HG02973 (cell line): ENCODE results near the gene GRK3.
"Not testable (repeated sequence)": the region's sequence is repeated elsewhere in the genome, so short reads cannot be mapped to it uniquely, and the experiment has no call there.

Experiments used
- ATAC-seq: cut with Tn5 transposase; IDR thresholded peaks from one replicate; pipeline ENCODE4 v1.9.1; 2021; ENCODE audit warnings: moderate library complexity; ENCODE audit not compliant: unreplicated experiment

The GRK3 gene

DNA sequence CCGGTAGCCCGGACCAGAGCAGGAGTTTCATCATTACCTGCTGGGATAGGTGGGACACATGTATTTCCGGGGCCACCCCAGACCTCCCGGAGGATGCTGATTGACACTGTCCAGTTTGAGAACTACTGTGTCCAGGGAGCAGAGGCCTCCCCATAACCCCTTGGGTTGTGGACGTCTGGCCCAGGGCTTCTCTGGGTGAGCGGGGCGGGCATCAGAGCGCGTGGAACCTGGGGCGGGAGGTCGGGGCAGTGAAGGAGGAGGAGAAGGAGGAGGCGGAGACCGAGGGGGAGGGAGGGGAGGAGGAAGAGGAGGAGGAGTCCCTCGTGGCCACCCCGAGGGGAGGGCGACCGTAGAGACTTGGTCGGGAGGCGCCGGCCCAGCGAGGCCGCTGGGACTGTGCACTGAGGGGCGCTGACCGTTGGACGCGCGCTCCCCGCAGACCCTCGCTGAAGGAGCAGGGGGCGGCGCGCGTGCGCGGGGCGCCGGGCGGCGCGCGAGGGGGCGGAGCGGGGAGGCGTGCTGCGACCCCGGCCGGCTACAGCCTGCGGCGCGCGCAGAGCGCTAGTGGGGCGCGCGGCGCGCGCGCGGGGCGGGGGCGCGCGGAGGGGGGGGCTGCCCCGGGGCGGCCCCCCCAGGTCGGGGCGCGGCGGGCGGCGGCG, at the start of gene GRK3:
TSS of gene GRK3 (plus strand) at position 356 of the 659 bp plus-strand sequence. CDS start 366 bp downstream, outside the sequence.
- peak; percentile 41 for ATAC-seq

DNA sequence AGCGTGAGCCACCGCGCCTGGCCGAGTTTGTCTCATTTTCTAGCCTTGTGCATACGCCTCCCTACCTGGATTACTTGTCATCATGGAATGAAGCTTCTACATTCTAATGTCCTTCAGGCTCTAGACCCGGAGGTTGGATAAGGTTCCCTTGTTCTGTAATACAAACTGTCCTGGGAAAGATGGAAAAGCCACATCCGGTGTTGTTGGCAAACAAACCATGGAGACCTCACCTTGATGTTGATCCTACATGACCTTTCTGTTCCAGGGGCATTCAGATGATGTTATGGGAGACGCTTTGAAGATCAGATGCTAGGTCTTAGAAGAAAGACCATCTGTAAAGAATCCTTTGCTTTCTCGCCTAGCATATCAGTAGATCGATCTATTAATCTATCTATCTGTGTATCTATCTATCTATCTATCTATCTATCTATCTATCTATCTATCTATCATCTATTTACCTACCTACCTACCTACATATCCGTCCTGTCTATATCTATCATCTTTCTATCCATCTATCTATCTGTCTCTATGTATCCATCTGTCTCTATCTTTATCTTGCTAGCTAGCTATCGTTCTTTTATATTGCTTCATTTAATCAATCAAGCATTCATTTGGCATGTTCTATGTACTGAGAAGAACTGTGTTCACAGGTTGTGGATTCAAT, 46.3 kb upstream of the GRK3 start:
- no peak for ATAC-seq

DNA sequence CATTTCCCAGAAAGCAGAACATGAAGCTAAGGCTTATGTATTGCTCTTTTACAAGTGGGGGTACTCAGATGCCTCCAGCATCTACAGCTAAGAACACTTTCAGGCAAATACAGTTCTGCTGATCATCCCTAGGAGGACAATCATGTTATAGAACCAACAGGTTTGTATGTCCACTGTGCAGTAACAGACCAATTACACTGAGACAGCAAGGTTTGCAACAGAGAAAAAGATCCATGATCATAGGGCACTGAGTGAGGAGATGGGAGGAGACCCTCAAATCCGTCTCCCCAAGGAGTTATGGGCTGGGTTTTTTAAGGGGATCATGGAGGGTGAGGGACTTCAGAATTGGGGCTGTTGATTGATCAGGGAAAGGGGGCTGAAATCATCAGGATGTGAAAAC, 39.1 kb upstream of the GRK3 start:
- no peak for ATAC-seq

DNA sequence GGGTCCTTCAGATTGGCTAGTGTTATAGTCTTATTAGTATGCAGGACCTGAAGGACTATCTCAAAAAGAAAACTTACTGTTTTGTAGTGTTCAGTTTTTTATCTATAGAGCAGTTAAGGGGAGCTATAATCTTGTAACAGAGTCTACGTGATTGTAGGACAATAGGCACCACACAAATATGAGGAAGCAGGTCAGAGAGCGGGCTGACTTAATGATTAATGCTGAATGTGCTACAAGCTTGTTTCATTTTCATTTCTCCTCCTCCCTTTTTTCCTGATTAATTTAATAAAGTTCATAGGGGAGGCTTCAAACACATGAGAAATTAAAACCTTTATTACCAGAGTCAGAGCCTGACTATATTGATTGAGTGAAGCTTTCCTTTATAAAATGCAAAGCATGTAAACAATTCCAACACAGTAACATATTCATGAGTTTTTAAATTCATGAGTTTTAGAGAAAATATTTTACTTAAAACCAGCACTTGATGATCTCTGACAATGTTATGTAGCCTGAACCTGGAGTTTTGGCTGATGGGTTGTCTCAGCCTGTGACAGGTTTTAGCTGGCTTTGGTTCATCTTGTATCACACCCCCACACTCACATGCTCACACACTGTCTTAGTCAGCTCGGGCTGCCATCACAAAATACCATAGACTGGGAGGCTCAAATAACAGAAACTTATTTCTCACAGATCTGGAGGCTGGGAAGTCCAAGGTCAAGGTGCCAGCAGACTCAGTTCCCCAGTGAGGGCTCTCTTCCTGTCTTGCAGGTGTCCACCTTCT, 38.5 kb upstream of the GRK3 start:
- not testable (repeated sequence) for ATAC-seq

DNA sequence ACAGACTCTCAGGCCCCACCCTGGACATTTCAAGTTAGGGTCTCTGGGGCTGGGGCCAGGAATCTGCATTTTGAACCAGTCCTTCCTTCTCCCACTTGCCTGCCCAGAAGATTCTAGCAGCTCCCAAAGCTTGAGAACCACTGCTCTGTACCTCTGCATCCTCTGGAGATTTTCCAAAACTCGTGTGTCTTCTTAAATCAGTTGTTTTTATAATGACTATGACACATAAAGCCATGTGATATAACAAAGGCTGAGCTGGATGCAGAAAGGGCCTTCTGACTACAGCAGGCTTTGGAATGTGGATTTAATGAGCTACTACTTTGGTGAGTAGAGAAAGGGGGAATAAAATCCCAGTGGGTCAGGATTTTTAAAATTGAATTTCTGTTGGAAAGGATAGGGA, 37.5 kb upstream of the GRK3 start:
- ATAC-seq = not testable (repeated sequence)

- not testable (repeated sequence) for ATAC-seq
Observed at GRCh38 chr22:25528068-25528467, 36.4 kb upstream of the GRK3 start.

DNA sequence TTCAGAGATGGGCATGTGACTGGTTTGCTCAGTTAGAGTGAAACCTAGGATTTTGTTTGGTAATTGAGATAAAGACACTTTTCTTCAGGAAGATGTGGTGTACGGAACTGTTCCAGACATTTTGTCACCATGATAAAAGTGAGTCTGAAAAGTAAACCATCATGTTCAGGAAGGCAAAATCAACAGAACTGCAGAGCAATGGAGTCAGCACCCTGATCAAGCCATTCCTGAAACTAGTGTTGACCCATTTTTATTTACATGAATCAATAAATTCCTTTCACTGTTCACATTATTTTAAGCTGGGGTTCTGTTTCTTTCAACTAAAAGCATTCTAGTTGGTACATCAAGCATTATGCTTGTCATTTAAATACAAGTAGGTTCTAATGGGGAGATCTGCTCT, 35.4 kb upstream of the GRK3 start:
- ATAC-seq = not testable (repeated sequence)

- not testable (repeated sequence) for ATAC-seq
Observed at GRCh38 chr22:25529541-25530137, 34.8 kb upstream of the GRK3 start.

DNA sequence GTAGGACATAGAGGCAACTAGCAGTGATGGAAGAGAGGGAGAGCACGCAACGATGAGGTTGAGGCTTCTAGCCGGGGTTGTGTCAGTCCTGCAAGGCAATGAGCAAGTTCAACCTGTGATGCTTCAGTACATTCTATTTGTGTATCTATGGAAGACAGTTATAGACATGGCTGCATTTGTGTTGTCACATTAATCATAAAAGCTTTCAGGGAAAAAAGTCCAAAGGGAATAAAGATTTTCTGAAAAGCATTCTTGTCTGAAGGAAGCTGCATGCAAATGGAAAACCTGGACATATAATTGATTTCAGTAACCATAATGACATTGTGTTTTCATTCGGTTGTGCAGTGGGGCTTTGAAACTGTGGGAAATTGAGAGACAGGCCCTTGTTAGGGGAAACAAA, 32.8 kb upstream of the GRK3 start:
- not testable (repeated sequence) for ATAC-seq

GRCh38 chr22:25534724-25535123, 29.8 kb upstream of the GRK3 start:
- no peak for ATAC-seq

- no peak for ATAC-seq
Observed at GRCh38 chr22:25536589-25536988, 27.9 kb upstream of the GRK3 start.

DNA sequence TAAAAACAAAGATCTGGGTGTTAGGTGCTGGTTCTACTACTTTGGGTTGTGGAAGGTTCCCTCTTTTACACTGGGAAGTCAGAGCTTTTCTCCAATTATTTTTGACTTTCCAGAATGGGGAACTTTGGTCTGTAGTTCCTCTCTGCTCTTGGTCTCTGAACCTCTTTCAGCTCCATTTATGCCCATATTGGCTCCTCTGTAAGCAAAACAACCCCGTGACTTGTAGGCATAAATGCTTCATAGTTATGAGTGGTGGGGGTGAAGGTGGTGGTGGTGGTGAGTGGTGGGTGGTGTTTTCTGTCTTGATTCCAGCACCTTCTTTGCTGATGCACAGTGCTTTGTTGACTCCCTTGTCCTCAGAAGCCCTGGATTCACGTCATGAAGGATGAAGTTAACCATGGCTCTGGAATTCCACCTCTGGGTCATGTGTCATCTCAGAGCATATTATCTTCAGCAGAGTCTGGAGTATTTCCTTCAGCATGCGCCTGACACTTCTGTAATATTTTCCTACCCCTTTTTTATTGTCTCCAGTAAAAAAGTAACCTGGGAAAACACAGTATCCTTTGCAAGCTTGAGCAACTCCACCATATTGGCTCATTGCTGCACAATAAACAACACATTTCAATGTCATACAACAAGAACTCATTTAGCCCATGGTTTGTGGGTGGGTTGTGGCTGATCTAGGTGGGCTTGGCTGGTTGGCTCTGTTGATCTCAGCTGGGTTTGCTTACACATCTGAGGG, 24.1 kb upstream of the GRK3 start:
- no peak for ATAC-seq

DNA sequence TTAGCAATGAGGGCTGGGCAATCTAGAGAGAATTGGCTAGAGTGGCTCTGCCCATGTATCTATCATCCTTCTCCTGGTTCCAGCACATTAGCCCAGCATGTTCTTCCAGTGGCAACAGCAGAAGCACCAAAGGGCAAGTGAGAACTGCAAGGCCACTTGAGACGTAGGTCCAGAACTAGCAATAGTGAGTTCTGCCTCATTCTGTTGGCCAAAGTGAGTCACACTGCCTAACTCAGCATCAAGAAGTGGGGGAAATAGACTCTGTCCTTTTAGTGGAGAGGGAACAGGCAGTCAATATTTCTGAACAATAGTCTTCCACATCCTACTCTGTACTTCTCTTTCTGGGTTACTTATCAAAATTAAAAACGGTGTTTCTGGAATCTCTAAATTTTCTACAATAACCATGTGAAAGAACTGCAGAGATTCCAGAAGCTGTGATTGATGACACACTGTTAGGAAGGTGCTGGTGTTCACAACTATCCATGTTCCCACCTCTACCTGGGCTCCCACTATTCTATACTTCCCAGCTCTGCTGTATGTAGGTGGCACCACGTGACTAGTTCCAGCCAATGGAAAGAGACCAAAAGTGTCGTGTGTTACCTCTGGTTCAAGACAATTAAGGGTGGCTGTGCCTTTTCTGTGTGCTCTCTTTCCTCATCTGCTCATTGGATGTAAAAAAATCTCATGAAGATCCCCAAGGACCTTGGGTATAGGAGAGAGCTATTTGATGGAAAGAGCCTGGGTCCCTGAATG, 23.4 kb upstream of the GRK3 start:
- no peak for ATAC-seq

DNA sequence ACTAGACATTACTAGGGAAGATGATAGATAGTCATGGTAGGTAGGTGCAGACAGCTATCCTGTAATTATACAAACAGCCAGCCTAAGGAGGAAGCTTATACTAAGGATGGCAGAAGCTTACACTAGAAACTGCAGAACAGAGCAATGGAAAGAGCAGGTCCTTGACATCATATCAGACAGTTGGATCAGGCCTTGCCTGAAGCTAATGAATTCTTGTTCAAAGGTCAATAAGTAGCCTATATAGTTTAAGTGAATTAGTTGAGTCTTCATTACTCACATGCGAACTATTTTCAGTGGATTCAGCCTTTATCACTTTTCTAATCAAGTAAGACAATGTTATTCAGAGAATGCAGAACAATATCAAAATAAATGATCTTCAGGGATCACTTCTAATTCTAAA, 22.3 kb upstream of the GRK3 start:
- ATAC-seq = no peak

DNA sequence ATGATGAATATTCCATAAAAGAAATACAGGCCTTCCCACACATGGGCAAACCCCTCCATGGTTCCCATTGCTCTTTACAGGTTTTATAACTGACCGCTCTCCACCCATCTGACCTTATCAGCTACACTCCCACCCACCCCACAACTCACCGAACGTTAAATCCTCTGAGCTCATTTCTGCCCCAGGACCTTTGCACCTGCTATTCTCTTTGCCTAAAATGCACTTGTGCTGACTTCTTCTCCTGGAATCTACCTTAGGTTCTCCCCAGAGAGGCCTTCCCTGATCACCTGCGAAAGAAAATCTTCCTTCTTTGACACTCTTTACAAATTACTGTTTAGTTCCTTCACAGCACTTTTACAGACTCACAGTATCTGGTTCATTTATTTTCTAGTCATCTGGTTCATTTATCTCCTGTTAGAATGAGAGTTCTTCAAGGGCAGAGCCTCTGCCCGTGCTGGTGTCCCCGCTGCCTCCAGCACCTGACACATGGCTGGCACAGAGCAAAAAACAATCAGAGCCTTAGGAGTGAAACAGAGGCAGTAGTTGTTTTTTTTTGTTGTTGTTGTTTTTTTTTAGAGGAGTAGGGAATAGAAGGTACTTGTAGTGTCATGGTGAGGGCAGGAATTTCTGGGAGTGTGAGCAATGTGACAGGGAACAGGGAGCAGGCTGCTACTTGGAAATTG, 21.6 kb upstream of the GRK3 start:
- no peak for ATAC-seq

- no peak for ATAC-seq
Observed at GRCh38 chr22:25545146-25545545, 19.3 kb upstream of the GRK3 start.

DNA sequence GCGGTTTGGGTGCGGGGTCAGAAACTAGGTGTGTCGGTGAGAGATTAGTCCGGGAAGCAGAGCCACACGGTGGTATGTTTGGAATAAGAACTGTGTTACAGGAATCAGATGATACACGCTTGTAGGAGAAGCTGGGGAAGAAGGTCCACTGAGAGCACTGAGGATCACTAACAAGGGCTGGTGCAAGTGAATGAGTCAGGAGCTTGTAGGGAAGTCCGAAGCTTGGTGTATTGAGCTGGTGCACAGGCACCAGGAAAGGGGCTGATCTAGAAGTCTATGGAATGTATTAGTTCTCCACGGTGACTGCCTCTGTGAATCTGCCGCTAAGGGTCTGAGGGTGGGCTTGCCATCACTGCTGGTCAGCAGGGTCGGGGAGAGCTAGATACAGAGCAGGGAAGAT, 18.8 kb upstream of the GRK3 start:
- ATAC-seq = no peak

DNA sequence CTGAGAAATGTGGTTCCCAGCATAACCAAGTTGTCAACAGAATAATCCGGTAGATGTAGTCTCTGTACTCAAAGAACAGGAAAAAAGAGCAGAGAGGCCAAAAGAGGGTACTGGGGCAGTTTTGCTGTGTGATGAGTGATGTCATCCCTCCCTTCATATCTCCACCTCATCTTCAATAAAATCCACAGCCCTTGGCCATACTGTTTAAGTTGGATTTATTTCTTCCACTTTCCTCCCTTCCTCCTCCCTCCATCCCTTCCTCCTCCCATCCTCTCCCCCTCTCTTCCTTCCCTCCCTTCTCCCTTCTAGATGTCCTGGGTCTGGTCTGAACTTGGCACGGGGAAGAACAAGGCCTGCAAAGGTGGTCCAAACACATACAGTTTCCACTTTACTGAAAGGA, 18.2 kb upstream of the GRK3 start:
- no peak for ATAC-seq

- ATAC-seq = no peak
Observed at GRCh38 chr22:25546751-25547150, 17.7 kb upstream of the GRK3 start.
